HG03025 (cell line): ENCODE data around the gene CEP57L1.
"Not testable (repeated sequence)": the region's sequence is repeated elsewhere in the genome, so short reads cannot be mapped to it uniquely, and the experiment has no call there.

Source experiments
- ATAC-seq: cut with Tn5 transposase; IDR thresholded peaks from one replicate; pipeline ENCODE4 v1.9.1; 2021; ENCODE audit warnings: mild to moderate bottlenecking, moderate library complexity; ENCODE audit not compliant: unreplicated experiment, low FRiP score

CEP57L1 gene

DNA sequence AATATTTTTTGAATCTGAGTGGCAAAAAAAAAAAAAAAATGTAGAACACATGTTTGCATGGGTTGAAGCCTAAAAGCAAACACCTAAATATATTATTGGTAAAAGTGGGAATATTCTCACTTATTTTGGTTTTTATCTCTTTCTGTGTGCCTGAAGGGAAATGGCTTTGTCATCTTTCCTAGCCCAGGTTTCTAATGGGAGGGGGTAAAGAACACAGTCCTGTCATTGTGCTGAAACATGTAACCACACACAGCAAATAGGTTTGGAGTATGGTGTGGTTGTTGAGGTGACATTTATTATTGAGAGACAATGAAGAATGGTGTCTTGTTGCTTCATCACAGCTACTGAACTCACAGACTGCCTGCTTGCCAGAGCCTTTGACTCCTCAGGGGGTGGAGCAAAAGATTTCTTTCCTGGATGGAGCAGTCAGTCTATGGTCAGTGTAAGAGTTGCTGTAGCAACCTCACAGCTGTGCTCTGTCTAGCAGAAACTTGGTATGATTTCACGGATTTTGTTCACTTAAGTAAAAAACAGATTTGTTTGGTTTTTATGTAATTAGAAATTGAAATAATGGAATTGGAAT lies 70.2 kb downstream of the CEP57L1 start:
- ATAC-seq = no peak

DNA sequence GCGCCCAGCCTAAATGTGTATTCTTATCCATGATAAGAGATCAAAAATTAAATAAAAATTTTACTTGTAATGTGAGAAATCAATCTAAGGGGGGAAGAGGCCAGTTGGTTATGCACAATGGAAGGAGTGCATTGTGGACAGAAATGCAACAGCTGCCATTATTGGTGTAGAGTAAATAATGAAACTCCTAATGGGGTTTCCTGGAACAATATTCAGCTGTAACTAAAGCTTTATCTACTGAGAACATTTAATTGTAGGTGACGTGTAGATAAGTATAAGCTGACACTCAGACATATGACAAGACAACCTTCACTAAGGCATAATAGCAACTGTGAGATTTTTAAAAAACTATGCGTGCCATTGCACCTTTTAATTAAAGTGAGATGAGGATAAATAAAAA lies 71.4 kb downstream of the CEP57L1 start:
- ATAC-seq = no peak

DNA sequence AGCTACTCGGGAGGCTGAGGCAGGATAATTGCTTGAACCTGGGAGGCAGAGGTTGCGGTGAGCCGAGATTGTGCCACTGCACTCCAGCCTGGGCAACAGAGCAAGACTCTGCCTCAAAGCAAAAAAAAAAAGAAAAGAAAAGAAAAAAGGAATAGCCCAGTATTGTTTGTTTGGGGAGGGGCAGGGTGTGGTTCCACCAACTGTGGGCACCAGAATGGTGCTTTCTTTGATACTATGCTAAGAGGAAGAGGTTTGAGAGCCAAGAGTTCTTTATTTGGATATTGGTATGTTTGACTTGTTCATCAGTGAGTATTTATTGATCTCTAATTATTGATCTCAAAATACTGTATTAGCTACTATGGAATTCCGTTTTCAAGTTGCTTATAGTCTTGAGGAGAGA lies 72.3 kb downstream of the CEP57L1 start:
- no peak for ATAC-seq

DNA sequence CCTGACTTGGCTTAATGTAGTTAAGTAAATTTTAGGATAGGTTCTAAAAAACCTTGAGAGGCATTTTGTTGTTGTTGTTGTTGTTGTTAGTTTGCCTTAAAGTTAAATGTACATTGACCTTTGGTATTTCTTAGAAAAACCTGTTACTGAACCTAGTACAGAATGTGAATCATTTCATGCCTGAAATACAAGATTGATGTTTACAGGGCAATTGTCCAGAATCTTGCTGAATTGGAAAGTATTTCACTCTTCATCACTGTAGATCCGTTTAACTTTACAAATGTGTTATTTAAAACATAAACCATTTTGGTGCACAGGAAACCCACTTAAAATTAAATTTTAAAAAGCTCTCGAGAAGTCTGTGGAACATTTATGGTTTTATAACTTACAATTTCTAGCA lies 75.0 kb downstream of the CEP57L1 start:
- ATAC-seq = no peak

DNA sequence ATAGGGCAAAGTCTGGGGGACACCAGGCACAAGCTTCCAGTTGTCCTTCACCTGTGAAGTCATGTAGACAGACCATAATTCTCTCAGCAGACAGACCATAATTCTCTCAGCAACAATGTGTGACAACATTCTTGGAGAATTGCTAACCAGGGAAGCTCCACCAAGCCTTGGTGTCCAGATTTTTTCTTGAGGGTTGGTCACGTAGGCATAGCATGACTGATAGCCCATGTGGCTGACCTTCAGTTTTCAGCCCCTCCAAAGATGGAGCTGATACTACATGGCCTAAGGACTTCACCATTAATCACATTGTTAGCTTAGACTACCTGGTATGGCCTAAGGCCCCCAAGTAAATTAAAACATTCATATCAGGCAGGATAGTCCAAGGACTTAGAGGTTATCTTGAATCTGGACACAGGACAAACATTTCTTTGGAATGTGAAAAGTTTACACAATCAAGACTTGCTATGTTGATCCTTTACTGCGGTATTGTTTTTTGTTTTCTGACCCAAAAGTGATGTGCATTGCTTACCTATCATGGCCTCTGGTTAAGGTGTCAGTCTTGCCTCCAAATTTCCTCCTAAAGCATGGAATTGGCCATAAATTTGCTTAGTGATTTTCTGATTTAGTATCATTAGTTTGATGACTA lies 76.9 kb downstream of the CEP57L1 start:
- no peak for ATAC-seq

DNA sequence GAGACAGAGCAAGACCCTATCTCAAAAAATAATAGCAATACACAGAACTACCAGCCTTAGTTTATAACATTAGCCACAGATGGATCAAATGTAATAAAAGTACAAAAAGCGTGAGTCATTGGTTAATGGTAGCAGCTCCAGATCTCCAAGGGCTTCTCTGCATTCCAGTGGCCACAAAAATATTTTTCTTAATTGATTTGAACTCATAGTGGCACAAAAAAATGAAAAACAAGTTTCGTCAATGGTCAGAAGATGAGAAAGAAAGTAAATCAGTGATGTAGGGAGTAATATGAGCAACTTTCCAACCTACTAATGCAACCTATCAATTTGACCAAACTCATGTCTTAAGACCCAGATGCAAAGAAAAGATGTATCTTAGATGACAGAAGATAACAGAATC lies 79.6 kb downstream of the CEP57L1 start:
- ATAC-seq = no peak

DNA sequence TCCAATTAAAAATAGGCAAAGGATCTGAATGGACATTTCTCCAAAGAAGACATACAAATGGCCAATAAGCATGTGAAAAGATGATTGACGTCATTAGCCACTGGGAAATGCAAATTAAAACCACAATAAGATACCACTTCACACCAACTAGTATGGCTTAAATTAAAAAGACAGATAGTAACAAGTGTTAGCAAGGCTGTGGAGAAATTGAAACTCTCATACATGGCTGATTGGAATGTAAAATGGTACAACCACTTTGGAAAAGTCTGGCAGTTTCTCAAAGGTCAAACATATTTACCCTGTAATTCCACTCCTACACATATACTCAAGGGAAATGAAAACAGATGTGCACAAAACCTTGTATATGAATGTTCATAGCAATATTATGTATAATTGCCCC lies 83.6 kb downstream of the CEP57L1 start:
- no peak for ATAC-seq

DNA sequence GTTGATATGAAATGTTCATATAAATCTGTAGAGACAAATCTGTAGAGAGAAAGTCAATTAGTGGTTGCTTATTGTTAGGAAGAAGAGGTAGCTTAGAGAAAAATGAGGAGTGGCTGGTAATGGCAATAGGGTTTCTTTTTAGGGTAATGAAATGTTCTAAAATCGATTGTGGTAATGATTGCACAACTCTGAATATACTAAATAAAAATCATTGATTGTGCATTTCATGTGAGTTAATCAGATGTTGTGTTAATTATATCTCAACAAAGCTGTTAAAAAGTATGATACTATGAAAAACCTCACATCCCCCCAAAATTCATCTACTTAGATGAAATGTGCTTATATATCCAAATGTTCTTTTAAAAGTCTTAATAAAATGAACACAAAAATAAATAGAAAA lies 84.2 kb downstream of the CEP57L1 start:
- ATAC-seq = no peak

DNA sequence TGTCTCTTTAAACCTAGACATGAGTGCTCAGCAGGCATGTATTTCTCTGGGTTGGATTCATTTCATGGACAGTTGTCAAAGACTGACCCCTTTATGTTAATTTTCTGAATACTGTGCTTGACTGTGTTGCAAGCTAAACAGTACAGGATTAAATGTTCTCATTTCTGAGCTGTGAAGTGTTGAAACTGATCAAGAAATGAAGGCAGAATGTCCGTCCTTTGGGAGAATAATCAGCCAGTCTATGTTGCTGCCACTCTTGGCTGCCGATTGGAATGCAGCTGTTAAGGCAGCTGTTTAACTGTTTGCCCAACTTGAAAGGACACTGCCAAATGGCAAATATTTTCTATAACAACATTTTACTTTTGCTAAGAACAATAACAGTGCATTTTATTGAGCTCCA lies 87.3 kb downstream of the CEP57L1 start:
- no peak for ATAC-seq

DNA sequence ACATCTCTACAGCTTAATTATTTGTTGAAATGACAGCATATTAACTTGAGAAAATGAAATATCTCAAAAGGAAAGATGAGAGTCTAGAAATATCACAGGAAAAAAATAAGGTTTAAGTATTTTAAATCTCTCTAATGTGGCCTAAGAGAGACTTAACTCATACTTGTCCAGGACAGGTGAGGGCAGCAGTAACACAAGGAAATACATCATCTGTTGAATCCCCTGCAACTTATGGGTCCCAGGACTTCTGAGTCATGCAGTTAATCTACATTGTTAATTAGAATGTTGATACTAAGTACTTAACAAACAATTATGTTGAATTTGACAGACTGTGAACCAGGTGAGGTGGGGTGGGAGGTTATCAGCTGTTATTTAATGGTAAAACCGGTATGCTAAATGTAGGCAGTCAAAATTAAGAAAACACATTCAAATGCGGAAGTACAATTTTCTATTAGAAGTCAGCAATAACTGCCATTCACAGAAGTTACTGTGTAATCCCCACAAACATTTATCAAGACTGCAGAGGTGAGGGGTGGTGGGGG lies 87.9 kb downstream of the CEP57L1 start:
- no peak for ATAC-seq

DNA sequence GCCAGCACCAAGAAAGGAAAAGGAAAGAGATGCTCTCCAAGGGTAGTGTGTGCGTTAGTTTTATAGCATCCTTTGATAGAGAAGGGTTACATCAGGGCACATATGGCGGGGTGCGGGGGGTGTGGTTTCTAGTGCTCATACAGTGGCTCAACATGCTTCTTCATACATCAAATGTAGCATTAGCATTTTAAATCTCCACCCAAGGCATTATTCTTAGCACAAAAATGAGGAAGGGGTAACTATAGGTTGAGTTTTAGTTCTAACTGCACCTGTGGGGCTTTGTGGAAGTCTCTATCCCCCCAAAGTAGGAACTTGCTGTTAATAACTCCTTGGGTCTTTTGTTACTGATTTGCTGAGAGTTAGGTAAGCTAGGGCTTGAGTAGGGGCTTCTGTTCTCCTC lies 89.3 kb downstream of the CEP57L1 start:
- no peak for ATAC-seq

DNA sequence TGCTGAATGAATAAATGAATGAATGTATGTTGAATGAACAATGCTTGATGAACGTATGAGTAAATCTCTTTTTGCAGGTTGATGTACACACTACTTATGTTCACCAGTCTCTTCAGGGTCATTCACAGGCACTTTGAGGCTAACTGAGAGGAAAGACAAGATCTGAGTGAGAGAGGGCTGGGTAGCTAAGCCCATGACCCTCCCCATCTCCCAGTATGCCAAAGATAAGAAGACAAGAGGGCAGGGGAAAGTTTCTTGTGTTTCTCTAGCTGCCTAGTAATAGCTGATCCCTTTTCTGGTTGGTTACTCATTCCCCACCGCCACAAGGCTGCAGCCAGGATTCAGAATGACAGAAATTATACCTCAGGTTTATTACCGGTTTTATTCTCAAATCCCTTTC lies 90.7 kb downstream of the CEP57L1 start:
- no peak for ATAC-seq

DNA sequence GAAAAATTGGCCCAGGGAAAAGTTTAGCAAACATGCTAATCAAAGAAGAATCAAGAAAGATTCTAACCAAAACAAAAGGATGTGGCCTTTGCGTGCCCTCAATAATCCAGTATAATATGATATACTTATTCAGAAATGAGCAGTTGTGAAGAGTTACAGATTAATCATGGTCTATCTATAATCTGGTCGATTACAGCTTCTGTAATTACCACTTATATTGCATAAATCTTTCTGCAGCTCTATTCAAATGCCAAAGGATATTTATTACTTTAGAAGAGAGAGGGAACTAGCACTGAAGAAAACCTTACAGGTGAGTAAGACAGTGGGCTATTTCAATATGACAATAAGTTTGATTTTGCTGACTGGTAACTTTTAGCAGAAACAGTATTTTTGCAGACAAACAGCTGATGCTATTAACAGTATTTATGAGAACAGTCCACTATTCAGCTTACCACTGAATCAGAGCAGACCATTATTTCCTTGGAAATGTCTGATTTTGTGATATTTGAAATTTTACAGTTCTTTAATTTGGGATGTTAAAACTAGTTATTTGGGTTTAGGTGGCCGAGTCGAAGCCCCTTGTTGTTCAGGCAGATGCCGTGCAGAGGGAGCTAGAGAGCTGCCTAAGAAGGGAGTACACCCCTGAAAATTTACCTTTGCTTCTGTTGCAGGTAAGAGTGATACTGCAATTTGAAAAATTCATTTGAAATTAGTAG lies 92.2 kb downstream of the CEP57L1 start:
- ATAC-seq = no peak

DNA sequence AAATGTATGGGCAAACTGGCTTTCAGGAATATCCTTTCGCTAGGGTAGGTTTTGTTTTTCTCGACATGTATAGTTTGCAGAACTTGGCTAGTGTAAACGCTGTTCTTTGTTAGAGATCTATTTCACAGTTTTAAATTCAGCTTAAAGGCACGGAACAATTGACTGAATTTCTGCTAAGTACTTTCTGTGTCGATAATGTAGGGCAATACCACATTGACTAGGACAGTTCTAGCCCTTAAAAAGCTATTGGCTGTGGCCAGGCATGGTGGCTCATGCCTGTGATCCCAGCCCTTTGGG lies 92.8 kb downstream of the CEP57L1 start:
- ATAC-seq = no peak

DNA sequence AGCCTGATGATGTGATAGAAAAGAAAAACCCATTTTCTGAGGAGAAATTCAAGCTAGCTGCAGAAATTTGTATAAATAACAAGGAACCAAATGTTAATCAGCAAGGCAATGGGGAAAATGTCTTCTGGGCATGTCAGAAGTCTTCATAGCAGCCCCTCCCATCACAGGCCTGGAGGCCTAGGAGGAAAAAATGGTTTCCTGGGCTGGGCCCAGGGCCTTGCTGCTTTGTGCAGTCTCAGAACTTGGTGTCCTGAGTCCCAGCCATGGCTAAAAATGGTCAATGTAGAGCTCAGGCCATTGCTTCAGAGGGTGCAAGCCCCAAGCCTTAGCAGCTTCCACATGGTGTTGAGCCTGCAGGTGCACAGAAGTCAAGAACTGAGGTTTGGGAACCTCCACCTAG lies 96.1 kb downstream of the CEP57L1 start:
- ATAC-seq = not testable (repeated sequence)

DNA sequence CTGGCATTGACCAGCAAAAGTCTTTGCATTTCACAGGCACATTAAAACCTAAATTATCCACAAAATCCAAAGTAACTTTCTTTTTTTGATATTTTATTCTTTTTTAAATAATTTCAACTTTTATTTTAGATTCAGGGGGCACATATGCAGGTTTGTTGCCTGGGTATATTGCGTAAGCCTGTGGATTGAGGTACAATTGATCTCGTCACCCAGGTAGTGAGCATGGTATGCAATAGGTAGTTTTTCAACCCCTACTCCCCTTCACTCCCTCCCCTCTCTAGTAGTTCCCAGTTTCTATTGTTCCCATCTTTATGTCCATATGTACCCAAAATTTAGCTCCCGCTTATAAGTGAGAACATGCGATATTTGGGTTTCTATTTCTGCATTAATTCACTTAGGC lies 97.6 kb downstream of the CEP57L1 start:
- no peak for ATAC-seq

DNA sequence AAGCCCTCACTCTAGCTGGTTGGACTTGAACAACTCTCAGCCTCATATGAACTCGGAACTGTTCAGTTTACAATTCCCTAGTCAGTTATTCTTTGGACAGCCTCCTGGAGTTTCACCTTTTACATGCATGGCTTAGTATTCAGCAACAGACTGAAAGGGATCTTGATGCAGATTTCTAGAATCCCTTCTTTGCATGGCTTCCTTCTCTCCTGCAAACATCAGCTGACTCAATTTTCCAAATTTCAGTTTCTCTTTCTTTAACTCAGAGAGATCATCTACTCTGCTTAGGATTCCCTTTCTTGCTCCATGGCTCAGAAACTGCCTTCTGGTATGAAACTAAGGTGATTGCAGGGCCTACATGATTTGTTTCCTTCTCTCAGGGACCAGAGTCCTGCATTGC lies 99.6 kb downstream of the CEP57L1 start:
- no peak for ATAC-seq

DNA sequence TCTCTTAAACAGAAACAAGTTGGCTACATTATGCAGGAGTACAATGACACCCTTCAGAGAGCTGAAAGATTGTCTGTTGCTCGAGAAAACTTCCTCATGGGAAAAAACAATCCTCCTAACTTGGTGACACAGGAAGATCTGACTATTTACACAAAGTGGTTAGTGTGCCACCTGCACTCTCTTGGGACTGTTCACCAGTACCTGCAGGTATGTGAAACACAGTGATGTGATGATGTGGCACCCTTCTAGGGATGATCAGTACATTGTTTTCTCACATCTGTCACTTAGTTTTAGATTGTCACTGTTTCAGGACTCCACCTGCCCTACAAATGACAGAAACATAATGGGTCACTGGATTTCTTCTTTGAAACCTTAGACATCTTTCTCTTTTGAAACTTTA lies 101.8 kb downstream of the CEP57L1 start:
- no peak for ATAC-seq

DNA sequence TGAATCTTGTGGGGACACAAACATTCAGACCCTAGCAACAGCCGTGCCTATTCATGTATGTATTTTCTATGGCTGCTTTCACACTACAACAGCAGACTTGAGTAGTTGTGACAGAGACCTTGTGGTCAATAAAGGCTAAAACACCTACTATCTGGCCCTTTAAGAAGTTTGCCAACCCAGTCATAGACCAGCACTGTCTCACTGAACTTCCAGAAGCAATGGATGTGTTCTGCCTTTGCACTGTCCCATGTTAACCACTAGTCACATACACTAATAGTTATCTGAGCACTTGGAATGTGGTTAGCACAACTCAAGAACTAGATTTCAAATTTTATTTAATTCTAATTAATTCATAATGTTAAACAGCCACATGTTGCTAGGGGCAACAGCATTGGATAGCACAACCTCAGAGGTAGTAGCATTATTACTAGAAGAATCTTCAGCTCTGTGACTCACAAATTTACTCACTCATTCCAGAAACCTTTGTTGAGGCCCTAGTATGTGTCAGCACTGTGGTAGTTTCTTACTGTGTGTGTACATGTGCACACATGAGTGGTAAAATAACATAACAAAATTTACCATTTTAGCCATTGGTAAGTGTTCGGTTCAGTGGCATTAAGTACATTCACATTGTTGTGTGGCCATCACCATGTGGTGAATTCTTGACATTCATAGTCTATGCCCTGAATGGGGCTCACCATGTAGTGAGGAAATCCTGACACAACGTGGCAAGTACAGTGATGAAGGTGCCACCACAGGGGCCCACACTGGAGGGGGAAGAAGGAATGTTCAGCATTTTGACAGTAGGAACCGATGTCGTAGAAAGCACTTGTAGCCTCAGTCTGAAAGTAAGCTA lies 107.3 kb downstream of the CEP57L1 start:
- ATAC-seq = no peak

DNA sequence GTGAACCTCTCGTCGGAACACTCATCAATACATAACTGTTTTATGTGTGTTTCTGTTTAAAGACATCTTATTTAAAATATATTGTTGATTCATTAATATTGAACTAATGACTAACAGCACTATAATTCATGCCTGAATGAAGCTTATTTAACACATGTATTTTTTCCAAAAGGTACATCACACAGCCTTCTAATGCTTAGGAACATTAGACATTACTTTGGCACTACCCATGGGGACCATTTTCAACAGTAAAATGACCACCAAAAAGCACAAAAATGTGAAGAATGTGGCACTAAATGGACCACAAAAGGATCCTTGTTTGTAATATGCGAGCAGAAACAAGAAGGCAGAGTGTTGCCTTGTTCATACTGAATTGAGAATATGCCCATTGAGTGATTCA lies 109.2 kb downstream of the CEP57L1 start:
- no peak for ATAC-seq

DNA sequence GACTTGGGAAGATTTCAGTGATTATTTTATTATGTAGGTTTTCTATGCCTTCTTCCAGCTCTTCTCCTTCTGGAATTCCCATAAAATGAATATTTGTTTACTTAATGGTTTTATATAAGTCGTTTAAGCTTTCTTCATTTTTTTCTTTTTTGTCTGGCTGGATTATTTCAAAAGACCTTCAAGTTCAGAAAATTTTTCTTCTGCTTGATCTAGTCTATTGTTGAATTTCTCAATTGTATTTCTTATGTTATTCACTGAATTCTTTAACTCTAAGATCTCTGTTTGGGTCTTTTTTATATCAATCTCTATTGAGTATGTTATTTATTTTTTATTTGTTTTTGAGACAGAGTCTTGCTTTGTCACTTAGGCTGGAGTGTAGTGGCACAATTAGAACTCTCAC lies 117.4 kb downstream of the CEP57L1 start:
- no peak for ATAC-seq
